Dendritic cell treated with granulocyte-macrophage colony-stimulating factor and Interleukin-4, amounts not matched to agents 40 ng/mL and 50 ng/mL, for 4 days (primary cell): ENCODE results near the gene RBM33.

Source experiments
- H3K27ac Mint-ChIP-seq: one replicate; pipeline ENCODE4 v1.8.0; 2022; ENCODE audit warnings: mild to moderate bottlenecking, mixed read lengths
- H3K27me3 Mint-ChIP-seq: one replicate; pipeline ENCODE4 v1.8.0; 2022; ENCODE audit warnings: mild to moderate bottlenecking, mixed read lengths
- H3K36me3 Mint-ChIP-seq: one replicate; pipeline ENCODE4 v1.8.0; 2022; ENCODE audit warnings: low read depth, mixed read lengths
- H3K4me1 Mint-ChIP-seq: one replicate; pipeline ENCODE4 v1.8.0; 2022; ENCODE audit warnings: low read depth, mixed read lengths
- H3K4me3 Mint-ChIP-seq: one replicate; pipeline ENCODE4 v1.8.0; 2022; ENCODE audit warnings: mild to moderate bottlenecking, moderate library complexity, mixed read lengths
- H3K9me3 Mint-ChIP-seq: one replicate; pipeline ENCODE4 v1.8.0; 2022; ENCODE audit warnings: mixed read lengths
- intact Hi-C: fragments of 100-400 bp; cut with micrococcal nuclease; formaldehyde crosslinking; loops from one replicate; pipeline ENCODE4 v1.15.0; 2022

The RBM33 gene

GRCh38 chr7:155644178-155644970 is at the start of gene RBM33:
Gene RBM33, plus strand, starts transcription at chr7:155644661. Its CDS starts 216 bp downstream, at chr7:155644877.
- peak within 1 kb of the TSS; percentile 100 for H3K4me3 Mint-ChIP-seq
- H3K36me3 Mint-ChIP-seq: peaks cover 71% of the 10 kb centered on the region
- intact Hi-C loops: loop anchor here (2.0 kb wide), 1 partner anchor 46 kb away; no protein-coding TSS in a partner anchor
- H3K4me1 Mint-ChIP-seq: peaks cover 42% of the 10 kb centered on the region
- H3K27ac Mint-ChIP-seq: peak within 1 kb of the TSS; percentile 94
- no peaks in the 10 kb centered on the region for H3K27me3 Mint-ChIP-seq
- peaks cover 29% of the 10 kb centered on the region for H3K9me3 Mint-ChIP-seq

- intact Hi-C loops: no loop called here
- Mint-ChIP-seq H3K4me1 (peaks cover 62% of the 10 kb centered on the region), H3K27ac (peak overlapping the region; percentile 54), H3K9me3 (no peaks in the 10 kb centered on the region), H3K4me3 (no peak overlapping the region), H3K27me3 (peaks cover 3% of the 10 kb centered on the region), H3K36me3 (no peaks in the 10 kb centered on the region)
These were observed 49.5 kb upstream of the RBM33 start for GRCh38 chr7:155594961-155595366.

- Mint-ChIP-seq H3K4me1 (peaks cover 62% of the 10 kb centered on the region), H3K27me3 (peaks cover 10% of the 10 kb centered on the region), H3K36me3 (no peaks in the 10 kb centered on the region), H3K4me3 (no peak overlapping the region), H3K27ac (no peak overlapping the region), H3K9me3 (no peaks in the 10 kb centered on the region)
- intact Hi-C loops: loop anchor here (2.0 kb wide), 2 partner anchors 47 to 171 kb away; partner anchors contain the start of gene RBM33
These were observed 46.7 kb upstream of the RBM33 start for GRCh38 chr7:155597753-155598140.

GRCh38 chr7:155598810-155599210 is 45.7 kb upstream of the RBM33 start:
- no peak overlapping the region for H3K27ac Mint-ChIP-seq
- H3K4me3 Mint-ChIP-seq: peak overlapping the region; percentile 51
- H3K27me3 Mint-ChIP-seq: peaks cover 17% of the 10 kb centered on the region
- no peaks in the 10 kb centered on the region for H3K36me3 Mint-ChIP-seq
- H3K4me1 Mint-ChIP-seq: peaks cover 62% of the 10 kb centered on the region
- H3K9me3 Mint-ChIP-seq: no peaks in the 10 kb centered on the region
- intact Hi-C loops: loop anchor here (2.0 kb wide), 2 partner anchors 46 to 170 kb away; partner anchors contain the start of gene RBM33

- no peak overlapping the region for H3K27ac Mint-ChIP-seq
- H3K27me3 Mint-ChIP-seq: peaks cover 14% of the 10 kb centered on the region
- intact Hi-C loops: no loop called here
- no peaks in the 10 kb centered on the region for H3K9me3 Mint-ChIP-seq
- H3K36me3 Mint-ChIP-seq: no peaks in the 10 kb centered on the region
- no peak overlapping the region for H3K4me3 Mint-ChIP-seq
- peaks cover 50% of the 10 kb centered on the region for H3K4me1 Mint-ChIP-seq
These were observed 42.3 kb upstream of the RBM33 start for GRCh38 chr7:155602156-155602555.

- intact Hi-C loops: no loop called here
- Mint-ChIP-seq H3K27ac (peak overlapping the region; percentile 72), H3K4me3 (no peak overlapping the region), H3K27me3 (peaks cover 14% of the 10 kb centered on the region), H3K36me3 (no peaks in the 10 kb centered on the region), H3K9me3 (no peaks in the 10 kb centered on the region), H3K4me1 (peaks cover 50% of the 10 kb centered on the region)
These were observed 41.7 kb upstream of the RBM33 start for GRCh38 chr7:155602750-155603149.

- intact Hi-C loops: no loop called here
- peaks cover 14% of the 10 kb centered on the region for H3K27me3 Mint-ChIP-seq
- H3K36me3 Mint-ChIP-seq: no peaks in the 10 kb centered on the region
- peaks cover 49% of the 10 kb centered on the region for H3K4me1 Mint-ChIP-seq
- no peaks in the 10 kb centered on the region for H3K9me3 Mint-ChIP-seq
- H3K4me3 Mint-ChIP-seq: no peak overlapping the region
- peak overlapping the region; percentile 72 for H3K27ac Mint-ChIP-seq
These were observed 41.1 kb upstream of the RBM33 start for GRCh38 chr7:155603205-155603857.

GRCh38 chr7:155603858-155604503 is 40.5 kb upstream of the RBM33 start:
- Mint-ChIP-seq H3K27ac (peak overlapping the region; percentile 72), H3K27me3 (peaks cover 16% of the 10 kb centered on the region), H3K9me3 (no peaks in the 10 kb centered on the region), H3K36me3 (no peaks in the 10 kb centered on the region), H3K4me3 (no peak overlapping the region), H3K4me1 (peaks cover 43% of the 10 kb centered on the region)
- intact Hi-C loops: no loop called here

GRCh38 chr7:155604504-155604997 is 39.9 kb upstream of the RBM33 start:
- no peak overlapping the region for H3K4me3 Mint-ChIP-seq
- no peaks in the 10 kb centered on the region for H3K9me3 Mint-ChIP-seq
- H3K4me1 Mint-ChIP-seq: peaks cover 38% of the 10 kb centered on the region
- intact Hi-C loops: no loop called here
- H3K27ac Mint-ChIP-seq: peak overlapping the region; percentile 38
- no peaks in the 10 kb centered on the region for H3K36me3 Mint-ChIP-seq
- peaks cover 16% of the 10 kb centered on the region for H3K27me3 Mint-ChIP-seq

GRCh38 chr7:155609185-155609584 is 35.3 kb upstream of the RBM33 start:
- H3K27me3 Mint-ChIP-seq: peaks cover 11% of the 10 kb centered on the region
- H3K4me3 Mint-ChIP-seq: no peak overlapping the region
- intact Hi-C loops: no loop called here
- peaks cover 21% of the 10 kb centered on the region for H3K4me1 Mint-ChIP-seq
- no peaks in the 10 kb centered on the region for H3K9me3 Mint-ChIP-seq
- no peaks in the 10 kb centered on the region for H3K36me3 Mint-ChIP-seq
- H3K27ac Mint-ChIP-seq: no peak overlapping the region

GRCh38 chr7:155610633-155611193 is 33.7 kb upstream of the RBM33 start:
- peaks cover 11% of the 10 kb centered on the region for H3K27me3 Mint-ChIP-seq
- H3K9me3 Mint-ChIP-seq: peaks cover 12% of the 10 kb centered on the region
- peaks cover 21% of the 10 kb centered on the region for H3K4me1 Mint-ChIP-seq
- intact Hi-C loops: no loop called here
- peaks cover 8% of the 10 kb centered on the region for H3K36me3 Mint-ChIP-seq
- peak overlapping the region; percentile 33 for H3K4me3 Mint-ChIP-seq
- peak overlapping the region; percentile 8 for H3K27ac Mint-ChIP-seq

GRCh38 chr7:155611808-155612447 is 32.5 kb upstream of the RBM33 start:
- H3K27me3 Mint-ChIP-seq: peaks cover 11% of the 10 kb centered on the region
- H3K27ac Mint-ChIP-seq: no peak overlapping the region
- H3K4me3 Mint-ChIP-seq: no peak overlapping the region
- peaks cover 22% of the 10 kb centered on the region for H3K9me3 Mint-ChIP-seq
- peaks cover 16% of the 10 kb centered on the region for H3K4me1 Mint-ChIP-seq
- peaks cover 14% of the 10 kb centered on the region for H3K36me3 Mint-ChIP-seq
- intact Hi-C loops: no loop called here

GRCh38 chr7:155612658-155613057 is 31.8 kb upstream of the RBM33 start:
- Mint-ChIP-seq H3K4me3 (no peak overlapping the region), H3K9me3 (peaks cover 29% of the 10 kb centered on the region), H3K27me3 (peaks cover 11% of the 10 kb centered on the region), H3K36me3 (peaks cover 17% of the 10 kb centered on the region), H3K27ac (no peak overlapping the region), H3K4me1 (peaks cover 16% of the 10 kb centered on the region)
- intact Hi-C loops: no loop called here
